ENCODE data around the gene CHAC2.

- TF ChIP-seq FOXA1 (IDR thresholded peaks at IDR 0.05): no peak
- no peak for TF ChIP-seq SUZ12 (IDR thresholded peaks at IDR 0.05)
- TF ChIP-seq L3MBTL2 (conservative IDR thresholded peaks at IDR 0.05): no peak
Observed at GRCh38 chr2:53793821-53794220, 26.2 kb downstream of the CHAC2 start.
